Endothelial cell of umbilical vein (primary cell): ENCODE results near the gene CIPC. TPM values are rescaled to one million over a fixed set of nuclear protein-coding genes. Genes with fewer than 3 reads are reported as not detected.

Source experiments
- BruUV-seq: library from RNA; stranded (reverse); fragments of 400-500 nt; replicated peaks from 2 replicates; lab custom pipeline; 2021; lab: Mats Ljungman, UMichigan
- CTCF ChIA-PET: fragments of 300-600, 350-600 bp; sonication (Branson Sonifier 250); formaldehyde crosslinking; loops from one replicate; lab custom pipeline; 2021; ENCODE audit warnings: antibody characterized with exemption, inconsistent platforms; lab: Charles Lee
- POLR2A ChIA-PET: fragments of 300-600, 350-600 bp; sonication (Branson Sonifier 250); formaldehyde crosslinking; loops from one replicate; lab custom pipeline; 2021; ENCODE audit warnings: antibody characterized with exemption, inconsistent platforms; lab: Charles Lee
- DNase-seq: peaks from one replicate; pipeline ENCODE4 v3.0.0-alpha.2; 2011; ENCODE audit warnings: low read depth, low spot score
- FAIRE-seq: peaks from 2 replicates; lab custom pipeline; 2011; peaks lifted over from hg19 to GRCh38; lab: Jason Lieb, UNC
- H2AFZ ChIP-seq: 2 replicates; pipeline ENCODE4 v1.6.0; 2012; ENCODE audit warnings: low read depth, low read length, control low read depth, inconsistent platforms
- H3K27ac ChIP-seq: 2 replicates; pipeline ENCODE4 v1.5.1; 2011; ENCODE audit warnings: low read depth, mild to moderate bottlenecking, control low read depth, low read length, moderate library complexity; ENCODE audit not compliant: insufficient read depth
- H3K27me3 ChIP-seq, 2 experiments: 2 replicates each; pipeline versions ENCODE4 v1.6.0 to v1.6.1; 2011; ENCODE audit warnings: low read length in 2 of 2, mixed read lengths in 1 of 2; ENCODE audit not compliant: control insufficient read depth in 2 of 2, insufficient read depth in 2 of 2
- H3K36me3 ChIP-seq, 2 experiments: 2 replicates in 1 of 2; 3 replicates in 1 of 2; pipeline ENCODE4 v1.5.1; 2011; ENCODE audit warnings: low read length in 2 of 2, mild to moderate bottlenecking in 1 of 2, moderate library complexity in 1 of 2; ENCODE audit not compliant: control insufficient read depth in 2 of 2, insufficient read depth in 2 of 2; ENCODE audit errors: extremely low read depth in 1 of 2
- H3K4me1 ChIP-seq: 3 replicates; pipeline ENCODE4 v1.5.1; 2011; ENCODE audit warnings: mild to moderate bottlenecking, low read length; ENCODE audit not compliant: control insufficient read depth, insufficient read depth; ENCODE audit errors: extremely low read depth
- H3K4me2 ChIP-seq: 2 replicates; pipeline ENCODE4 v1.6.1; 2011; ENCODE audit warnings: low read length, control low read depth, mixed read lengths; ENCODE audit not compliant: insufficient read depth
- H3K4me3 ChIP-seq, 3 experiments: fragments of 200-600 bp in 1 of 3; sonication (generic), shearing (Covaris generic) in 1 of 3; replicated peaks in 1 of 3; 2 replicates each; pipeline ENCODE4 v1.5.1; 2011 to 2016; ENCODE audit warnings: control low read depth in 3 of 3, low read length in 3 of 3, mild to moderate bottlenecking in 2 of 3, inconsistent platforms in 1 of 3, low read depth in 1 of 3, moderate library complexity in 1 of 3; ENCODE audit not compliant: insufficient read depth in 1 of 3
- H3K79me2 ChIP-seq: 2 replicates; pipeline ENCODE4 v1.6.0; 2012; ENCODE audit warnings: low read length, inconsistent platforms; ENCODE audit not compliant: control insufficient read depth, insufficient read depth
- H3K9ac ChIP-seq: replicated peaks from 2 replicates; pipeline ENCODE3; 2011; ENCODE audit warnings: low read length, control low read depth; ENCODE audit not compliant: insufficient read depth; ENCODE audit errors: extremely low read depth
- H3K9me1 ChIP-seq: replicated peaks from 3 replicates; pipeline ENCODE4 v1.6.0; 2011; ENCODE audit warnings: mild to moderate bottlenecking, low read length; ENCODE audit not compliant: control insufficient read depth, insufficient read depth; ENCODE audit errors: extremely low read depth
- H3K9me3 ChIP-seq: replicated peaks from 2 replicates; pipeline ENCODE4 v1.5.1; 2012; ENCODE audit warnings: low read length, inconsistent platforms; ENCODE audit not compliant: control insufficient read depth, insufficient read depth
- H4K20me1 ChIP-seq: replicated peaks from 2 replicates; pipeline ENCODE3; 2011; ENCODE audit warnings: mild to moderate bottlenecking, low read length; ENCODE audit not compliant: control insufficient read depth, insufficient read depth; ENCODE audit errors: extremely low read depth
- EZH2 ChIP-seq: IDR thresholded peaks from 2 replicates; pipeline ENCODE4 v1.6.1; 2012; ENCODE audit warnings: borderline replicate concordance, low read depth, mild to moderate bottlenecking, moderate library complexity, low read length, inconsistent platforms; ENCODE audit not compliant: severe bottlenecking
- FOS ChIP-seq: IDR thresholded peaks from 2 replicates; pipeline ENCODE4 v1.6.1; 2011; ENCODE audit warnings: mild to moderate bottlenecking, low read length, moderate library complexity, borderline replicate concordance; ENCODE audit not compliant: insufficient read depth
- GATA2 ChIP-seq: IDR thresholded peaks from 2 replicates; pipeline ENCODE4 v1.7.0; 2011; ENCODE audit warnings: low read depth, mild to moderate bottlenecking, moderate library complexity, mixed read lengths, low read length; ENCODE audit not compliant: insufficient read length, insufficient read depth
- JUN ChIP-seq: IDR thresholded peaks from 2 replicates; pipeline ENCODE4 v1.6.1; 2011; ENCODE audit warnings: borderline replicate concordance, low read depth; ENCODE audit not compliant: insufficient read length, insufficient read depth
- MYC ChIP-seq: IDR thresholded peaks from one replicate; pipeline ENCODE4 v1.6.1; 2011; ENCODE audit warnings: mild to moderate bottlenecking, low read depth, low read length
- POLR2A ChIP-seq: IDR thresholded peaks from 2 replicates; pipeline ENCODE4 v1.6.1; 2012; ENCODE audit warnings: low read depth, mild to moderate bottlenecking, control low read depth, low read length
- POLR2AphosphoS5 ChIP-seq: IDR thresholded peaks from 2 replicates; pipeline ENCODE4 v1.6.1; 2012; ENCODE audit warnings: low read depth, mild to moderate bottlenecking, control low read depth, low read length, moderate library complexity; ENCODE audit not compliant: insufficient read depth
- dilution Hi-C: fragments of 300-500 bp; cut with MboI; formaldehyde crosslinking; loops from one replicate; pipeline ENCODE4 v1.15.0; 2019; ENCODE audit warnings: low sequenced_read_pairs; ENCODE audit not compliant: extremely low pct_ligation_motif_present
- intact Hi-C: fragments of 100-400 bp; cut with micrococcal nuclease; formaldehyde crosslinking; loops from one replicate; pipeline ENCODE4 v1.10.0; 2022
- polyA plus RNA-seq, 4 experiments: library from polyadenylated mRNA; depleted of rRNA in 3 of 4; stranded (reverse) in 3 of 4; unstranded in 1 of 4; fragments of >200 nt; gene quantifications; 2 replicates each; pipeline versions ENCODE4 v1.2.1 to v1.2.3, GENCODE V29; 2011 to 2012; ENCODE audit warnings: missing spikeins in 1 of 4
- total RNA-seq: library from RNA; stranded (reverse); gene quantifications from 2 replicates; pipeline ENCODE4 v1.2.3, GENCODE V29; 2021
- TF ChIP-seq, protein P1 (sequence below): IDR thresholded peaks from 2 replicates; pipeline ENCODE4 v1.6.1; 2011; ENCODE audit not compliant: insufficient read depth, insufficient read length
- TF ChIP-seq, protein P2 (sequence below), 2 donors: IDR thresholded peaks; 1 replicate in 1 of 2; 2 replicates in 1 of 2; pipeline ENCODE4 v1.5.1; 2011; ENCODE audit warnings: low read length in 2 of 2, mild to moderate bottlenecking in 2 of 2, moderate library complexity in 2 of 2, control low read depth in 1 of 2, inconsistent platforms in 1 of 2, low read depth in 1 of 2; ENCODE audit not compliant: insufficient read depth in 1 of 2; ENCODE audit errors: extremely low read depth in 1 of 2

CIPC gene
- total and polyA plus RNA-seq, 2 donors (not counting 3 experiments of a cell fraction or from before 2014, with no cell fraction given) = 8.8 to 17.4 TPM

DNA sequence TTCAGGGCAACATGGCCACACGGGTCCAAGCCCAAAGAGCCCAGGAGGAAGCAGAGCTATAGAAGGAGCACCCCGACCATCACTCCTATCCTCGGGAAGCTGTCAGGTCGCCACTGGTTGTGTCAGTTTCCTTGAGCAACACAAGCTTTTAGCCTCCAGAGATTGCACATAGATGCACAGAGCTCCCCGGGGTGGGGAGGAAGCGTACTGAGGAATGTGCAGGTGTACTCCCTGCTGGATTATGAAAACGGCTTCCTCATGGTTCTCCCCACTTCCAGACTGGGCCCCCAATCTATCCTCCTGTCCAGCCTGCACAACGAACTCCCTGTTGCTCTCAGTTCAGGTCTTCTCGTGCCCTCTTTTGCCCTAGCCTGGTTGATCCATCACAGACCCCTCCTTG lies 39.3 kb upstream of the CIPC start:
- no peak for FAIRE-seq
- H3K27ac ChIP-seq = peak overlapping the region; percentile 41
- H3K4me3 ChIP-seq = no peak overlapping the region
- CTCF ChIA-PET = interaction anchor here (0.6 to 3.9 kb wide), 19 partner anchors 8 to 186 kb away, joined by 3 to 63 read pairs (median 10); partner anchors contain the start of genes CIPC and IRF2BPL
- peak overlapping the region; percentile 52 for H2AFZ ChIP-seq
- no peaks in the 10 kb centered on the region for H3K9me3 ChIP-seq
- DNase-seq = no peak
- POLR2A ChIA-PET = interaction anchor here (1.0 kb wide), 1 partner anchor 97 kb away, joined by 3 read pairs; no protein-coding TSS in a partner anchor
- H3K9ac ChIP-seq = no peak overlapping the region
- no peak for TF ChIP-seq JUN
- no peak for TF ChIP-seq POLR2A
- TF ChIP-seq POLR2AphosphoS5 = no peak
- TF ChIP-seq MYC = no peak
- TF ChIP-seq GATA2 = no peak
- TF ChIP-seq, protein P1, sequence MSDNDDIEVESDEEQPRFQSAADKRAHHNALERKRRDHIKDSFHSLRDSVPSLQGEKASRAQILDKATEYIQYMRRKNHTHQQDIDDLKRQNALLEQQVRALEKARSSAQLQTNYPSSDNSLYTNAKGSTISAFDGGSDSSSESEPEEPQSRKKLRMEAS = no peak
- no peaks in the 10 kb centered on the region for H4K20me1 ChIP-seq
- no peaks in the 10 kb centered on the region for H3K27me3 ChIP-seq
- H3K4me1 ChIP-seq = peaks cover 23% of the 10 kb centered on the region
- no peaks in the 10 kb centered on the region for H3K36me3 ChIP-seq
- no peaks in the 10 kb centered on the region for H3K9me1 ChIP-seq
- intact Hi-C loops = loop anchor here (1.0 to 10.0 kb wide), 3 partner anchors 10 to 344 kb away; no protein-coding TSS in a partner anchor
- H3K79me2 ChIP-seq = no peaks in the 10 kb centered on the region
- dilution Hi-C loops = no loop called here
- H3K4me2 ChIP-seq = no peak overlapping the region
- BruUV-seq = no TSS peak

DNA sequence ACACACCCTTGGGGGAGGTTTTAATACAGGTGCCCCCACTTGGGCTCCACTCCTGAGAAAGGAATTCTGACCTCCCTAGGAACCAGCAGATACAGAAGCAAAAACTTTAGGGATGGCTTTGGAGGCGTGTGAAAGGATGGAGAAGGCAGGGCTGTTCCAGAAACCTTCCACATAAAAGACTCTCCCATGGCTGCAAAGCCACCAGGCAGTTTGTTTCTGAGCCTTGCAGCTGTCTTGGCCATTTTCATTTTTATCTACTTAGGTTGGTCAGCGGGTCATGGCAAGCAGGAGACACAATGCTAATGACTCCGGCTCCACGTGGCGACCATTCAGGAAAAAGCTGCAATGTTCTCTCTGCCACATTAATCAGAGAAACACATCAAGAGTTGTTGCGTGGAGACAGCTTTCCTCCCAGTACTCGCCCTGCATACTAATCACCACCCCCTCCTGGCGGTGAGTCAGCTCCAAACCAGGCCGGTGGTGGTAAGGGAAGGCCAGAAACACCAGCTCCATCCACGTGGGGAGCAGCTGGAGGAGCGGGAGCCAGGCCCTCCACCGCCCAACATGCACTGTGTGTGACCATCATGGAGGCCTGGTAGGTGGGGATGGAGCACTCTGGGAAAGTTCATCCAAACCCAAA lies 38.7 kb upstream of the CIPC start:
- no peaks in the 10 kb centered on the region for H4K20me1 ChIP-seq
- no peaks in the 10 kb centered on the region for H3K9me1 ChIP-seq
- no peak overlapping the region for H3K4me3 ChIP-seq
- H3K4me2 ChIP-seq = no peak overlapping the region
- FAIRE-seq = peak; percentile 98
- no TSS peak for BruUV-seq
- dilution Hi-C loops (no loop called here), intact Hi-C loops (loop anchor here (1.0 to 10.0 kb wide), 3 partner anchors 9 to 345 kb away; no protein-coding TSS in a partner anchor)
- peak; percentile 94 for DNase-seq
- H3K79me2 ChIP-seq = no peaks in the 10 kb centered on the region
- H3K27ac ChIP-seq = peak overlapping the region; percentile 41
- H3K4me1 ChIP-seq = peaks cover 23% of the 10 kb centered on the region
- no peaks in the 10 kb centered on the region for H3K36me3 ChIP-seq
- POLR2A ChIA-PET = interaction anchor here (1.0 to 1.1 kb wide), 2 partner anchors 13 to 98 kb away, joined by 3 read pairs; no protein-coding TSS in a partner anchor
- no peaks in the 10 kb centered on the region for H3K9me3 ChIP-seq
- TF ChIP-seq, protein P2, sequence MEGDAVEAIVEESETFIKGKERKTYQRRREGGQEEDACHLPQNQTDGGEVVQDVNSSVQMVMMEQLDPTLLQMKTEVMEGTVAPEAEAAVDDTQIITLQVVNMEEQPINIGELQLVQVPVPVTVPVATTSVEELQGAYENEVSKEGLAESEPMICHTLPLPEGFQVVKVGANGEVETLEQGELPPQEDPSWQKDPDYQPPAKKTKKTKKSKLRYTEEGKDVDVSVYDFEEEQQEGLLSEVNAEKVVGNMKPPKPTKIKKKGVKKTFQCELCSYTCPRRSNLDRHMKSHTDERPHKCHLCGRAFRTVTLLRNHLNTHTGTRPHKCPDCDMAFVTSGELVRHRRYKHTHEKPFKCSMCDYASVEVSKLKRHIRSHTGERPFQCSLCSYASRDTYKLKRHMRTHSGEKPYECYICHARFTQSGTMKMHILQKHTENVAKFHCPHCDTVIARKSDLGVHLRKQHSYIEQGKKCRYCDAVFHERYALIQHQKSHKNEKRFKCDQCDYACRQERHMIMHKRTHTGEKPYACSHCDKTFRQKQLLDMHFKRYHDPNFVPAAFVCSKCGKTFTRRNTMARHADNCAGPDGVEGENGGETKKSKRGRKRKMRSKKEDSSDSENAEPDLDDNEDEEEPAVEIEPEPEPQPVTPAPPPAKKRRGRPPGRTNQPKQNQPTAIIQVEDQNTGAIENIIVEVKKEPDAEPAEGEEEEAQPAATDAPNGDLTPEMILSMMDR (IDR thresholded peaks at IDR 0.05; ENCODE audit: extremely low read depth in 1 of 2, insufficient read depth in 1 of 2, low read depth in 1 of 2, low read length in 2 of 2) = peak; percentile 38 to 57
- TF ChIP-seq JUN = peak; percentile 61
- no peak for TF ChIP-seq EZH2
- TF ChIP-seq, protein P1 = peak; percentile 83
- peak; percentile 63 for TF ChIP-seq GATA2
- TF ChIP-seq POLR2AphosphoS5 = no peak
- peak; percentile 66 for TF ChIP-seq FOS
- peak; percentile 68 for TF ChIP-seq MYC
- no peak for TF ChIP-seq POLR2A
- CTCF ChIA-PET = interaction anchor here (0.6 to 3.9 kb wide), 24 partner anchors 8 to 186 kb away, joined by 3 to 63 read pairs (median 6); partner anchors contain the start of genes CIPC and IRF2BPL
- peak overlapping the region; percentile 52 for H2AFZ ChIP-seq
- H3K9ac ChIP-seq = no peak overlapping the region
- H3K27me3 ChIP-seq = no peaks in the 10 kb centered on the region
